Fibroblast of skin of scalp (primary cell): ENCODE results near the gene RRAD.

Experiments used
- DNase-seq: peaks from one replicate; pipeline ENCODE4 v3.0.0-alpha.2; 2013

Gene RRAD

GRCh38 chr16:66916518-66916917 lies 8.8 kb downstream of the RRAD start:
- no peak for DNase-seq

- DNase-seq: no peak
Measured at GRCh38 chr16:66915041-66915440, 10.3 kb downstream of the RRAD start.

- DNase-seq: no peak
Measured at GRCh38 chr16:66914541-66914940, 10.8 kb downstream of the RRAD start.

GRCh38 chr16:66913711-66914110 lies 11.6 kb downstream of the RRAD start:
- DNase-seq: no peak

- DNase-seq: no peak
Measured at GRCh38 chr16:66913081-66913480, 12.3 kb downstream of the RRAD start.

GRCh38 chr16:66911801-66912200 lies 13.5 kb downstream of the RRAD start:
- no peak for DNase-seq

- no peak for DNase-seq
Measured at GRCh38 chr16:66911112-66911511, 14.2 kb downstream of the RRAD start.

GRCh38 chr16:66910175-66910940 lies 15.0 kb downstream of the RRAD start:
- no peak for DNase-seq

- DNase-seq: no peak
Measured at GRCh38 chr16:66908762-66909559, 16.4 kb downstream of the RRAD start.

GRCh38 chr16:66908116-66908515 lies 17.2 kb downstream of the RRAD start:
- no peak for DNase-seq

- DNase-seq: no peak
Measured at GRCh38 chr16:66906916-66907836, 18.2 kb downstream of the RRAD start.

GRCh38 chr16:66905633-66906539 lies 19.4 kb downstream of the RRAD start:
- DNase-seq: no peak

GRCh38 chr16:66904846-66905632 lies 20.3 kb downstream of the RRAD start:
- DNase-seq: no peak

GRCh38 chr16:66904428-66904845 lies 20.9 kb downstream of the RRAD start:
- no peak for DNase-seq

GRCh38 chr16:66903544-66904427 lies 21.5 kb downstream of the RRAD start:
- no peak for DNase-seq

GRCh38 chr16:66902648-66903543 lies 22.4 kb downstream of the RRAD start:
- no peak for DNase-seq

- no peak for DNase-seq
Measured at GRCh38 chr16:66901626-66902025, 23.7 kb downstream of the RRAD start.

- DNase-seq: no peak
Measured at GRCh38 chr16:66900721-66901441, 24.5 kb downstream of the RRAD start.
